Superior temporal gyrus (tissue), 1 donor: Measurements from ENCODE around the gene CCDC138.

Source experiments
- DNase-seq: peaks from one replicate; pipeline ENCODE4 v3.0.0-alpha.2; 2016; ENCODE audit errors: extremely low spot score

CCDC138 gene

GRCh38 chr2:108829578-108830310, 43.2 kb downstream of the CCDC138 start:
- no peak for DNase-seq

- DNase-seq = no peak
Observed at GRCh38 chr2:108833219-108833618, 46.6 kb downstream of the CCDC138 start.

- DNase-seq = no peak
Observed at GRCh38 chr2:108834620-108835019, 48.0 kb downstream of the CCDC138 start.

- DNase-seq = no peak
Observed at GRCh38 chr2:108835040-108835439, 48.5 kb downstream of the CCDC138 start.

- DNase-seq = no peak
Observed at GRCh38 chr2:108837198-108837597, 50.6 kb downstream of the CCDC138 start.

DNA sequence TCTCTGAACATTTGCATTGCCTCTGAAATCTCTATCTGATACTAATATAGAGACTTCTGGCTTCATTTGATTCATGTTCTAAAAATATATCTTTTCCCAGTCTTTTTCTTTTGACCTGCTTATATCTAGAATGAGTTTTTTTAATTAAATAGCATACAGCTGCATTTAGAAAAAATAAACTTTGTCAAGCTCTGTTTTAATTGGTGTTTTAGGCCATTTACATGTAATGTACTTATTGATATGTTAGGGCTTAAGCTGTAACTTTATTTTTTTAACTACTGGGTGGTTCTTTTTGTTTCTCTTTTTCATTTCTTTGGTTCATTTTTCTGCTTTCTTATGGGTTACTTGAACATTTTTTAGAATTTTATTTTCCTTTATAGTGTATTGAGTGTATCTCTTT, 54.9 kb downstream of the CCDC138 start:
- no peak for DNase-seq

- no peak for DNase-seq
Observed at GRCh38 chr2:108845923-108846322, 59.4 kb downstream of the CCDC138 start.

- no peak for DNase-seq
Observed at GRCh38 chr2:108847000-108847399, 60.4 kb downstream of the CCDC138 start.

GRCh38 chr2:108852375-108852774, 65.8 kb downstream of the CCDC138 start:
- DNase-seq = no peak

DNA sequence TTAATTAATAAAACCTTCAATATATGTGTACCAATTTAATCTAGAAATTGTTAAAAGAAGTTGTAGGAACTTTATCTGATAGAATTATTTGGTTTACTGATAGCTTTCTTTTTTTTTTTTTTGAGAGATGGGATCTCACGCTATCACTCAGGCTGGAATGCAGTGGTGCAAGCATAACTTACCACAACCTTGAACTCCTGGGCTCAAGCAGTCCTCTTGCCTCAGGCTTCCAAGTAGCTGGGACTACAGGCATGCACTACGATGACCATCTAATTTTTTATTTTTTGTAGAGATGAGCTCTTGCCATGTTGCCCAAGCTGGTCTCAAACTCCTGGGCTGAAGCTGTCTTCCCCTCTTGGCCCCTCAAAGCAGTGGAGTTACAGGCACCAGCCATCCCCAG, 66.8 kb downstream of the CCDC138 start:
- no peak for DNase-seq

DNA sequence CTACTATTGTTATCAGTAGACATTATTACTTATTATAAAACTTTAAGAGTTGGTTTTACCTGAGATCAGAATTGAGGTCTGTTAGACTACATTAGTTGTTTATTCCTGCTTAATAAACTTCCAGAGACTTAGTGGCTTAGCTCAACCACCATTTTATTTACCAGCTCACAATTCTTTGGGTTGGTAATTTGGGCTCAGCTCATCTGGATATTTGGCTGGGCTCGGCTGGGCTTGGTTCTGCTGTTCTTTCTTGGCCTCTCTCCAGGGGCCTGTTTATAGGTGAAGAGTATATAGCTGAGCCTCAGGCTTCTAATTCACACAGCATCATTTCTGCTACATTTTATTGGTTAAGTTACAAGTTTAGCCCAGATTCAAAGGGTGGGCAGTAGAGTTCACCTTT, 67.9 kb downstream of the CCDC138 start:
- no peak for DNase-seq

DNA sequence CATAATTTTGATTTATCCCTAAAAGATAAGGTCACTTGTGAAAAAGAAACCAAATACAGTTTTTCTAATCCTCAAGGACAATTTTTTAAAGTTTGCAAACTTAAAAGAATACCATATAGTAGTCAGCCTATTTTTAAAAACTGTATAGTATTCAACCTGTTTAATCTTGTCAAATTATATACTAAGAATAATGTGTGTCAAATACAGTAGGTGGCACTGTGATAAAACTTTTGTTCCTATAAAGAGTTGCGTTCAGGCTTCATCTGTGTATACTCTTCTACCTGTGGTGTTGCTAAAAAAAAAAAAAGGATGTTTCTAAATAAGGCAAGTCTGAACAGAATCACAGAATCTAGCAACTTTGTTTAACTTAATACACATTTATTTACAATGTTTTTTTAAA, 68.6 kb downstream of the CCDC138 start:
- peak; percentile 51 for DNase-seq

DNA sequence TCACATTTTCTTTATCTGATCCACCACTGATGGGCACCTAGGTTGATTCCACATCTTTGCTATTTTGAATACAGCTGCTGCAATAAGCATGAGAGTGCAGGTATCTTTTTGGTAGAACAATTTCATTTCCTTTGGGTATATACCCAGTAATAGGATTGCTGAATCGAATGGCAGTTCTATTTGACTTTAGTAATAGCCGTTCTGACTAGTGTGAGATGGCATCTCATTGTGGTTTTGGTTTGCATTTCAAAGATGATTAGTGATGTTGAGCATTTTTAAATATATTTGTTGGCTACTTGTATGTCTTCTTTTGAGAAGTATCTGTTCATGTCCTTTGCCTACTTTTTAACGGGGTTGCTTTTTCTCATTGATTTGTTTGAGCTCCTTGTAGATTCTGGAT, 72.3 kb downstream of the CCDC138 start:
- DNase-seq = no peak

- DNase-seq = no peak
Observed at GRCh38 chr2:108866041-108866440, 79.5 kb downstream of the CCDC138 start.

DNA sequence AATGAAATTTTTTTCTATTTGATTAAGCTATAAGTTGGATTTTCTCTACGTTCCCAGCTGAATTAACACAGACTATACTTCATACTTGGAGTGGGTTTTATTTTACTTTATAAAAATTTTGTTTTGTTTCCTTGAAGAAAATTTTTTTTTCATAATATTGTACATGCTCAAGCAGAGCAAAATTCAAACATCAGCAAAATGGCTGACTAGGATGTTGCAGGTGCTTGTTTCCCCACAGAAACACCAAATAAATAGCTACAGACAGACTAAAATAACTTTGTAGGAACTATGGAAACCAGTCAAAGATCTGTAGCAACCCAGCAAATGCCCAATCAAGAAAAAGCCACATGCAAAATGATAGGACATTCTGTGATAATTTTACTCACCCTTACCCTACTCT, 82.3 kb downstream of the CCDC138 start:
- no peak for DNase-seq

DNA sequence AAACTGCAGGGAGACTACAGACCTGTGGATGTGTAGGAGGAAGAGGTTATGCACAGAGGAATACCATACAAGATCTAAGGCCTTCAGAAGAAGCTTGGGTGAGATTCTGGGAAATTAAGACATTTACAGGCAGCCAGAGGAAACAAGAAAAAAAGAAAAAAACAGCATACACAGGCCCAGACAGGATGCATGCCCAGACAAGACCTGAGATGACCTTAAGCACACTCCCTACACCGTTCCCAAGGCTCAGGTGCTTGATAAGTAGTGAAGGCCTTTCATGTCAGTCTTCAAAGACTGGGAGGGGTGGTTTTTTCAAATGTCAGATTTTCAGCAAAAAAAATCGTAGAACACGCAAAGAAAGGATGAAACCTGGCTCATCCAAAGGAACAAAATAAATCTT, 83.0 kb downstream of the CCDC138 start:
- DNase-seq = no peak

DNA sequence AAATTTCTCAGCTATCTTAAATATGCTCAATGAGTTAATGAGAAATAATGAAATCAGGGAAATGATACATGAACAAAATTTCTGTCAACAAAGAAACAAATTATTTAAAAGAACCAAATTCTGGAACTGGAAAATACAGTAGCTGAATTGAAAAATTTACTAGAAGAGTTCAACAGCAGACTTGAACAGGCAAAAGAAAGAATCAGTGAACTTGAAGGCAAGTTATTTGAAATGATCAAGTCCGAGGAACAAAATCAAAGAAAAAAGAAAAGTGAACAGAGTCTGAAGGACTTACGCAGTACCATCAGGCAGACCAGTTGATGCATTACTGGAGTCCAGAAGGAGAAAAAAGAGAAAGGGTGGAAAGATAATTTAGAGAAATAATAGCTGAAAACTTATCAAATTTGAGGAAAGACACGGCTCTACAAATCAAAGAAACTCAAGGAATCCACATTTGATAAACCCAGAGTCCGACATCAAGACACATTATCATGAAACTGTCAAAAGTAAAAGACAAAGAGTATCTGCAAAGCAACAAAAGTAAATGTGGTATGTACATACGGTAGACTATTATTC, 83.6 kb downstream of the CCDC138 start:
- DNase-seq = no peak

DNA sequence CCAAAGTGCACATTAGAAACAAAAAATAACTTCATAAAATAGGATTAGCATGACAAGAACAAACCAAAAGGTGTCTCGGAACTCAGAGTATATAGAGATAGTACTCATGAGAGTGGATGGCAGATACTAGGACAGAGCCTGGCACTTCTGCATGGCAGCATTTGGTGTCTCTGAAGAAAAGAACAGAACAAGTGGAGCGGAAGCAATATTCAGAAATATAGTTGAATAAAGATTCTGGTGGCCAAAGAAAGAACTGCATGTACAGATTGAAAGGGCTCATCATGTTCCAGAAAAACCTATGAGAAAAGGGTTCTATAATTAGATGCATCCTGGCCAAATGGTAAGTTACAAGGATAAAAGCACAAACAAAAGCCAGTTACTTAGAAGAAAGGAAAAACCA, 90.9 kb downstream of the CCDC138 start:
- DNase-seq = no peak

GRCh38 chr2:108878276-108878675, 91.7 kb downstream of the CCDC138 start:
- no peak for DNase-seq

DNA sequence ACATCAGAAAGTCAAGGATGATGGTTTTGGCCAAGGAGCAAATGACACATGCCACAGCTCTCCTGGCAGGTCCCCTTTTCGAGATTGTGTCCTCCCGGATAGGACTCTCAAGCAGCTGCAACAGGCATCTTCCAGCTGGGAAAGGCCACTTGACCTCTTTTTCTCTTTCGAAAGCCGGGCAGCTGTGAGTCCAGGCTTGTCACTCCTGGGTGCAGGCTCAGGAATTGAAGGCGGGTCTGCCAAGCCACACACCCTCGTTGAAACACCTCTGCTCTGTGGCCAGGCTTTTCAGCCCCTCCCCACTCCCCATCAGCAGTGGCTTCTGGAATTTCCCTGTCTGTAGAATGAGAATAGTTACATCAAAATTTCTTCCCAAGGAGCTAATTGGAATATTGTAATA, 98.0 kb downstream of the CCDC138 start:
- no peak for DNase-seq

DNA sequence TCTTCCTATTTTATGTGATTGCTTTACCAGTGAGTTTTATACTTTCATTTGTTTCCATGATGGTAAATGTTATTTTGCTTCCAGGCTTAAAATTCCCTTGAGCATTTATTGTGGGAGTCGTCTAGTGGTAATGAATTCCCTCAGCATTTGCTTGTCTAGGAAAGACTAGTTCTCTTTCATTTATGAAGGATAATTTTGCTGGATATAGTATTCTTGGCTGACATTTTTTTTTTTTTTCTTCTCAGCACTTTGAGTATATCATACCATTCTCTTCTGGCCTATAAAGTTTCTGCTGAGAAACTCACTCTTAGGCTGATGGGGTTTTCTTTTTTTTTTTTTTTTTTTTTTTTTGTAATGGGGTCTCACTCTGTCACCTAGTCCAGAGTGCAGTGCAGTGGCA, 103.3 kb downstream of the CCDC138 start:
- DNase-seq = no peak

GRCh38 chr2:108893277-108893676, 106.7 kb downstream of the CCDC138 start:
- DNase-seq = no peak

- no peak for DNase-seq
Observed at GRCh38 chr2:108894766-108895165, 108.2 kb downstream of the CCDC138 start.

- DNase-seq = no peak
Observed at GRCh38 chr2:108895188-108895587, 108.6 kb downstream of the CCDC138 start.
